ENCODE results near the gene ATF3. TPM values are rescaled to one million over a fixed set of nuclear protein-coding genes. Genes with fewer than 3 reads are reported as not detected.
A peak's percentile ranks its signal among the peaks of the same experiment; 100 is the strongest.

Gene ATF3
- total RNA-seq, 2 donors from 2014 or later: 15.4 to 16.9 TPM

DNA sequence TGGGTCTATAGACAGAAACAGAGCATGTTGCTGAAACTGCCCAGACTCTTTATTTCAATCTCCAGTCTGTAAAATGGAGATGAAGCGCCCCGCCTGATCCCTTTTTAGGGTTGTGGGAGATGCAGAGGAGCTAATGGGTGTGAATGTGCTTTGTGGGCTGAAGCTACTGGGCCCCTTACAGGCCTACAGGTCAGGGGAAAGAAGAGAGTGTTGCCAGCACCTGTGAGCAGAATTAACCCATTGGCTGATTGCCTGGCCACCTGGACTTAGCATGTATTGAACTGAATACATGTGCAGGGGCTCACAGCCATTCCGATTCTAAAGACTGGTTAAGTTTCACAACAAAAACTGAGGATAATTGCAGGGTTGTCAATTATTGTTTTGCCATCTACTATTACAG is 13.9 kb upstream of the ATF3 start:
- Mint-ChIP-seq H3K27ac (peak overlapping the region in 1 of 2 donors; percentile 47), H3K27me3 (peaks cover 14 to 24% of the 10 kb centered on the region in 2 donors), H3K4me1 (ENCODE audit: low read depth in 2 of 2) (peaks cover 16 to 19% of the 10 kb centered on the region in 2 donors), H3K4me3 (no peak overlapping the region), H3K36me3 (no peaks in the 10 kb centered on the region), H3K9me3 (no peaks in the 10 kb centered on the region)
- no peak for DNase-seq (ENCODE audit: low spot score)
- no peak for ATAC-seq

DNA sequence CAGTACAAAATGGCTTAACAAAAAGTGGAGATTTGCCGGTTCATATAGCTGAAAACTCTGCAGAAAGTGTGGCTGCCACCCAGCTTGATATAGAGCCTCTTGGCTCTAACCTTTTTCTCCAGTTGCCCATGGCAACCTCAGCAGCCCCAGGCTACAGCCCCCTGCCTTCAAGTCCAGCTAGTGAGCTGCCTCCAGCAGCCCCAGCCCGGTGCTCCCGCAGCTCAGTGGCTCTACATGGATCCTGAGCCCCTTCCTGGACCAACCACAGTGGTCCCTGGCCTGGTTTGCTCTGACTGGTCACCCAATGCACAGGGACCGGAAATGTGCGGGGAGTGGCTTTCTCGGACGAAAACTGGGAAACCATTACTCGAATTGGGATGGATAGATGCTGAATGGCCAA is 13.3 kb upstream of the ATF3 start:
- no peak for DNase-seq (ENCODE audit: low spot score)
- H3K36me3 Mint-ChIP-seq: no peaks in the 10 kb centered on the region
- H3K9me3 Mint-ChIP-seq: no peaks in the 10 kb centered on the region
- peak overlapping the region; percentile 57 for H3K4me3 Mint-ChIP-seq
- peaks cover 17 to 29% of the 10 kb centered on the region in 2 donors for H3K27me3 Mint-ChIP-seq
- no peak for ATAC-seq
- H3K27ac Mint-ChIP-seq: peak overlapping the region; percentile 78 to 94
- H3K4me1 Mint-ChIP-seq (ENCODE audit: low read depth in 2 of 2): peaks cover 16 to 19% of the 10 kb centered on the region in 2 donors

DNA sequence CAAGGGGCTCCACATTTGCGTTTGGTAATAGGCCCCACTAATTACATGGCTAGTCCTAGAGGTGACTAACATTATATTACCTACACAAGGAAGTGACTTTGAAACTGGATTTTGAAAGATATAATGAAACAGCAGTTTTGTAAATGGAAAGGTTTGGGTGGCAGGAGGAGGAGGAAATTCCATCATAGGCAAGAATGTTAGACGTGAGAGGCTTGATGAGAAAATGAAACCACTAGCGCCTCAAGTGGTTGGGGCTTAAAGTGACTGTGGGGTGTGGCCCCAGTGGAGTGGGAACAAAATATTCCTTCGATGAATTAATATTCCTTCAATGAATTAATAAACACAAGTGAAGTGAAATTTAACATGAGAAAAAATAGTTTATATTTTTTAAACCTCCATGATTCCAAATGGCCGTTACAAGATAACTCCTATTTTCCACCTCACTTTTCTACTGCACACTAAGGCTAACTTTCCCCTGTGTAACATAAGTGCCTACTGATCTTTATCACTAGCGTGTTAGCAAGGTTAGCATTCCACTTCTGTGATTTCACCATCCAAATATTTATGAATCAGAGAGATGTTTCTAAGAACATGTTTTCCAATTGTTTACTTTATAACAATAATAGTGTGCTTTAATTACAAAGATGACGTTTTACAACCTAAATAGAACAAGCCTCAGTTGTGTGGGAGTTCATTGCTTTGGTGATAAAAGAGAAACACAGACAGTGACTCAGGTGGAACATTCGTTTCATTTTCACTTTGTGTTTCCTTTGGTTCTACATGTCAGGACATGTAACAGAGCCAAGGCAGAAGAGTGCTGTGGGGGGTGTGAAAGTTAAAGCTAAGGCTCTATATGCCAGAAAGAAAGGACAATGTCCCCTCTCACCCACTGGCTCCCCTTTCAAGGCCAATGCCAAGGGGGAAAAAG is 12.5 kb upstream of the ATF3 start:
- peaks cover 16 to 21% of the 10 kb centered on the region in 2 donors for H3K4me1 Mint-ChIP-seq (ENCODE audit: low read depth in 2 of 2)
- H3K4me3 Mint-ChIP-seq: peak overlapping the region; percentile 57
- H3K27me3 Mint-ChIP-seq: peaks cover 23 to 32% of the 10 kb centered on the region in 2 donors
- H3K36me3 Mint-ChIP-seq: no peaks in the 10 kb centered on the region
- H3K9me3 Mint-ChIP-seq: no peaks in the 10 kb centered on the region
- H3K27ac Mint-ChIP-seq: peak overlapping the region; percentile 78 to 94
- peak; percentile 73 for DNase-seq (ENCODE audit: low spot score)
- peak; percentile 94 to 97 for ATAC-seq

DNA sequence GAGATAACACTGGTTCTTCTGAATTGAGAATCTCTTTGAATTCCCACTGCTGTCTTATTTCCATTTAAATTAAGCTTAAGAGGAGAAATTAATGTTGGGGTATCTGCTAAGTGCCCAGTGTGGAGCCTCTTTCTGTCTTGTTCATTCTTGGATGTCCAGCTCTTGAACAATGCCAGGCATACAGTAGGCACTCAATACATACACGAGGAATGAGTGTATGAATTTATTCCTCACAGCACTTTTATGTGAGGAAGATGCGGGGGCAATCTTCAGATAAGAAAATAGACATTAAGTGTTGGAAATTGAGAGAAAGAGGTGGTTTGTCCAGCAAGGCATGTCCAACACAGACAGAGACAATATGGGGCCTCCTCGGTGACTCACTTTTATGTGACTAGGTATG is 11.8 kb upstream of the ATF3 start:
- ATAC-seq: no peak
- H3K9me3 Mint-ChIP-seq: no peaks in the 10 kb centered on the region
- H3K27me3 Mint-ChIP-seq: peaks cover 21 to 34% of the 10 kb centered on the region in 2 donors
- peaks cover 16 to 23% of the 10 kb centered on the region in 2 donors for H3K4me1 Mint-ChIP-seq (ENCODE audit: low read depth in 2 of 2)
- H3K36me3 Mint-ChIP-seq: no peaks in the 10 kb centered on the region
- peak overlapping the region; percentile 57 for H3K4me3 Mint-ChIP-seq
- peak overlapping the region; percentile 78 to 94 for H3K27ac Mint-ChIP-seq
- no peak for DNase-seq (ENCODE audit: low spot score)

DNA sequence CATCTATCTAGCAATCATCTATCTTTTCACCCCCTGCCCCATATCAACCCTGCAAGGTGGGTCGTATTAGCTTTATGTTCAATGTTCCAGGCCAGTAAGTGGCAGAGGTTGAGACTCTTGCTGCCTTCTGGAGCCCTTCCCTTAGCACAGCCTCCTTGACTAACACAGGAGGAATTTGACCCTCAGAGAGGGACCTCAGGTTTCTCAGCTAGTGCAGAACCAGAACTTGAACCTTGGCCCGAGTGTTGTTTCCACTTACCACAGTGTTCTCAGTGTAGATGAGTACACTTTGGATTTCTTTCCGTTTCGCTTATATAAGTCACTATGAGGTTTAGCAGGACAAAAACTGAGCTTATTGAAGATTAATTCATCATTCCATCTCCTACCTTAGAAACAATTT is 11.1 kb upstream of the ATF3 start:
- H3K27me3 Mint-ChIP-seq: peaks cover 18 to 29% of the 10 kb centered on the region in 2 donors
- H3K4me3 Mint-ChIP-seq: no peak overlapping the region
- no peaks in the 10 kb centered on the region for H3K9me3 Mint-ChIP-seq
- H3K27ac Mint-ChIP-seq: peak overlapping the region; percentile 78 to 94
- peaks cover 16 to 23% of the 10 kb centered on the region in 2 donors for H3K4me1 Mint-ChIP-seq (ENCODE audit: low read depth in 2 of 2)
- no peaks in the 10 kb centered on the region for H3K36me3 Mint-ChIP-seq
- DNase-seq (ENCODE audit: low spot score) (no peak), ATAC-seq (no peak)

DNA sequence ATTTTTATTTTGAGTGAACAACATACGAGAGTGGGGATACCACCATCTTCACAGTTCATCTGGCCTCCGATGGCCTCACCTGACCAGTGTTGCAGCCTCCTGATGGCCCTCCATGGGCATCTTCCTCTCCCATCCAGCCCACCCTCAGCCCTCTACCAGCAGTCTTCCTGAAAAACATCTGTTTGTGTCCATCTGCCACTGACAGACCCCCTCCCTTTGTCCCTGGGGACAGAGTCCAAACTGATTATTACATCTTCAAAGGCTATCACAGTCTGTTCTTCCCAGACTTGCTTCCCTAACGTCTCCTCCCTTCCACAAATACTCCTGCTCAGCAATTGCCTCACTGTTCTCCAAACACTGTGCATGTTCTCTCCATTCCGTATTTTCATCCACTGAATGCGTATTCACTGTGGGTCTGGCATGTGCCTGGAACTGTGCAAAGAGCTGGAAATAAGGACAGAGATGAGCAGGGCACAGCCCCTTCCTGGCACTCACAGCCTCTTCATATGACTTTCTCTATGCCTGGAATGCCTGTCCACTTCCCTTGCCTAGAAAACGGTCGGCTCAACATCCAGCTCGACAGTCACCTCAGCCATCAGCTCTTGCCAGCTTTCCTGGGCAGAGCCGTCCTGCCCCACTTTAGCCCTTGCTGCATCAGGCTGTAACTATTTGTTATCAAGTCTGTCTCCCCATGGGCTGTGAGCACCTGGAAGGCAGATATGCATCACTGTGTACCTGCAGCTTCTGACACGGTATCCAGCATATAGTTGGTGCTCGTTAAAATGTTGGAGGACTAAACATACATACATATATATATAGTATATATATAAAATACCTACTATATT is 8.3 kb upstream of the ATF3 start:
- no peaks in the 10 kb centered on the region for H3K36me3 Mint-ChIP-seq
- H3K4me3 Mint-ChIP-seq: no peak overlapping the region
- DNase-seq (ENCODE audit: low spot score) (no peak), ATAC-seq (no peak)
- H3K27ac Mint-ChIP-seq: peak overlapping the region in 1 of 2 donors; percentile 15
- peaks cover 16 to 23% of the 10 kb centered on the region in 2 donors for H3K4me1 Mint-ChIP-seq (ENCODE audit: low read depth in 2 of 2)
- peaks cover 36 to 55% of the 10 kb centered on the region in 2 donors for H3K27me3 Mint-ChIP-seq
- H3K9me3 Mint-ChIP-seq: no peaks in the 10 kb centered on the region

DNA sequence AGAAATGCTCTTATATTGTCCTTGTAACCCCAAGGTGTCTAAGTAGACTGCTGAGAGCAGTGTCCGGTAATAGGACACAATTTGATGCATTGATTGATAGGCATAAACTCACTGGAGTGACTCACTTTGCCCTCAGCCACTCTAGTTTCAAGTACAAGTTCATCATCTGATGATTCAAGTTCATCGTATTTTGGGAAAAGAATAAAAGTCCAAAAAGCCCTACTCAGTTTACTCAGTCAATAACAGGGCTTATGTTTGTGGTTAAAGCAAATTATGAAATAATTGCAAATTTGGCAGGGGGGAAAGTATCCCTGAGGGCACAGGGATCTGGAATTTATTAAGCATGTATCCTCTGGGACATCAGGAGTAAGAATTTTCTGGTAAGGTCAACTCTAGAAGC is 7.6 kb upstream of the ATF3 start:
- Mint-ChIP-seq H3K9me3 (no peaks in the 10 kb centered on the region), H3K36me3 (no peaks in the 10 kb centered on the region), H3K4me1 (ENCODE audit: low read depth in 2 of 2) (peaks cover 9 to 16% of the 10 kb centered on the region in 2 donors), H3K27me3 (peaks cover 43 to 61% of the 10 kb centered on the region in 2 donors), H3K27ac (peak overlapping the region in 1 of 2 donors; percentile 15), H3K4me3 (peak overlapping the region; percentile 12)
- DNase-seq (ENCODE audit: low spot score) (no peak), ATAC-seq (no peak)

DNA sequence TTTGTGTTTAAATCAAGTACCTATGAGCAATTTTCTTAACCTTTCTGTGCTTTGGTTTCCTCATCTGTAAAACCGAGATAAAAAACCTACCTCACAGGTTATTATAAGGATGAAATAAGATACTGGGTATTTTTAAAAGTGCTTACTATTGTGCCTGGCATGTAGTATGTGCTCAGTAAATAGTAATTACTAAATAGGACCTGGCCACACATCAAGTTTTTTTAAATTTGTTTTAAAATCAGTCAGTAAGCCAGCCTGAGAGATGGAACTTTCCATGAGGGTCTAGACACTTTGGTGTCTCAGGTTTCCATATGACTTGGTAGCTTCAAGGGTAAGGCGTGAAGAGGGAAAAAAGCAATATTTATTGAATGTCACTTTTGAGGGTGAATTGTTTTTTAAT is 7.0 kb upstream of the ATF3 start:
- DNase-seq (ENCODE audit: low spot score) (no peak), ATAC-seq (peak in 1 of 2 donors; percentile 11)
- Mint-ChIP-seq H3K4me1 (ENCODE audit: low read depth in 2 of 2) (peaks cover 4 to 11% of the 10 kb centered on the region in 2 donors), H3K9me3 (no peaks in the 10 kb centered on the region), H3K4me3 (no peak overlapping the region), H3K27ac (peak overlapping the region in 1 of 2 donors; percentile 15), H3K27me3 (peaks cover 45 to 67% of the 10 kb centered on the region in 2 donors), H3K36me3 (no peaks in the 10 kb centered on the region)

DNA sequence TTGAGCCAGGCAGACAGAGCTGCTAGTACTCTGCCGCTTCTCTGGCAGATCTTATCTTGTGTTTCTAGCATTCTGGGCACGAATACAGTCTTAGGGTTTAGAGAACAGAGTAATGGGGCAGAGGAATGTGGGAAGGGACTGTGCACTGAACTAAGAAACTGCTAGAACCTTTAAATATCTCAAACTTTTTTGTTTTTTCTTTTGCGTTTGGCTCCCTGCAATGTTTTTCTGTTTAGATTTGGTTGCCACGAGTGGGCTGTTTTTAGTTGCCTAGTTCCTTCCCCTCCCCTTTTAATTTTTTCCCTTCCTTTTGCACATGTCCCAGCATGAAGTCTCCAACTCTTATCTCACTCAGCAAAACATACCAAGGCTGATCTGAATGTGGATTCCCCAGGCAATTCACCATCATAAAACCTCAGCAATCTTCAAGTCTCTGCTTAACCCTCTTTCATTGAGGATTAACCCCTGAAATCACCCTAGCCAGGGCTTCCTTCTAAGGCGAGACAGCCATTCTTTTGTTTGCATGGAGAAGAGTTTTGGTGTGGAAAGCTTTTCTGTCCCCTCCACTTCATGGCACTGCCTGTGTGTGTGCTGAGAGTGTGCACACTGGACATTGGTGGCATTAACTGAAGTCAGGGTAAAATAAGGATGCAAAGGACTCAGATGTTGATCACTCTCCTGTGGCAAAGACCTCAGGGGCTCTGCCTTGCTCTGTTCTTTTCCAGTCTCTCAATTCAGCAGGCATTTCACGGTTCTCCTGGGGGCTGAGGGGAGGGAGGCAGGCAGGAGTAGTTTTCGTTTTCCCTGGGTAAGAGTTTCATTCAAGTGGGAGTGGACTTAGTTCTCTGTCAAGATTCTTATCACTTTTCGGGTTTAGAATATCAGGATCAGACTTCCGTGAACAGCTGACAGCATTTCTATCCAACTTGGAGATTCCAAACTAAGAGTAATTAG is 2.8 kb upstream of the ATF3 start:
- Mint-ChIP-seq H3K9me3 (no peaks in the 10 kb centered on the region), H3K4me3 (peak overlapping the region; percentile 6), H3K27me3 (peaks cover 45 to 78% of the 10 kb centered on the region in 2 donors), H3K36me3 (peaks cover 3% of the 10 kb centered on the region), H3K4me1 (ENCODE audit: low read depth in 2 of 2) (peaks cover 17 to 27% of the 10 kb centered on the region in 2 donors), H3K27ac (no peak overlapping the region)
- no peak for ATAC-seq
- no peak for DNase-seq (ENCODE audit: low spot score)

DNA sequence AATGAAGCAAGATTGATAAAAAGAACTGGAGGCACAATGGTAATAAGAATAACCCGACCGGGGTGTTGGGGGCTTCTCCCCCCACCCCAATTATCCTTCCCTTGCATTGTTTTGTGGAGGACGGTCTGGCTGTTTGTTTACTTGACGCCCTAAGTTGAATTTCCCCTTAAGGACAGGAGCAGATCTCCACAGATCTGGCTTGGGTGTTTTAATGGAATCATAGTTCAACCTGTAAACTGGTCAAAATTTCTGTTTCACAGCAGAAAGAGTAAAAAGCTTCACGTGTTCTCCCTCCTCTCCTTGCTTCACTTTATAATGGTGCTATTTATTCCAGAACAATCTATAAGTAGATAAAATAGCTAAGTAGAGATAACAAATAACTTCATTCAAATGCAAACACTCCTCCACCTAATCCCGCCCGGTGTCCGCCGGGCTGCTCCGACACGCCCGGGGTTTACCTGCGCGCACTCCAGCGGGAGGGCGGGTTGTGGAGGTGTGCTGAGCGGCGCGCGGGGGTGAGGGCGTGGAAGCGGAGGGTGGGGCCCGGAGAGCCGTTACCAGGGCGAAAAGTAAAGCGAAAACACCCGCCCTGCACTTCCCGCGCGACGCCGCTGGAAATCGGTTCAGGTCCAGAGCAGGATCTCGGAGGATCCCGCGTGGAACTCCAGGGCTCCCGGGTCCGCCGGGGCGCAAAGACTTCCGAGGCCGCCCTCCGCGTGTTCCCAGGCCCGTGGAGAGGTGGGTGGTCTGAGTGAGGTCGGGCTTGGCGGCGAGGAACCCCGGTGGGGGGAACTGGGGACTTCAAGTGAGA is 2.0 kb upstream of the ATF3 start:
- no peaks in the 10 kb centered on the region for H3K9me3 Mint-ChIP-seq

DNA sequence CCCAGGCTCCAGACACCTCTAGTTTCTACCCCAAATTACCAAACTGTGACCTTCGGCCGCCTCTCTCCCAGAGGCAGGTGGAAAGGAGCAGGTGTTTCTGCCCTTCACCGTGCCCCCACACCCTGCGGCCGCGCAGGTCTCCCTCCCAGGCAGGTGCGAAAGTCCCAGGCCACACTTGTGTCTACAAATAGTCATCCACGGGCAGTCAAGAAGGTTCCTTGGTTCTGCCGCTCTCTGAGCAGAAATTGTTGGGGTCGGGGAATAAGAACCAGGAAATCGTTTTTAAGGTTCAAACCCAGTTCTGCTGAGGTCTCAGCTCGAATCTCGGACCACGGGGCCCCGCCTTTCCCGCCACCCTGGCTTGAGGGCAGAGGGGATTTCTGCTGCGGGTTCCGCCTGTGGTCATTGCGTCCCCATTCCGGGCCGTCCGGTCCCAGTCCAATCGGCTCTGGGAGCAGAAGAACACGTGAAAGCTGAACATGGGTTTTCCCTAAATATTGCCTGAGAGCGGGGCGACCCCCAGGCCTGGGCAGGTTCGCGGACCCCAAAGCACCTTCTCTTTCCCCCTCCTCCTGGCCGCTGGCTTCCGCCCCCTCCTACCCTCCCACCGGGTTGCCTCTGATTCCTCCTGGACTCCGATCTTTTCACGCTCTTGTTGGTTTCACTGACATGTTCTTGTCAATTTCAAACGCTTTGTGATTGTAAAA is 1.2 kb upstream of the ATF3 start:
- peaks cover 47 to 81% of the 10 kb centered on the region in 2 donors for H3K27me3 Mint-ChIP-seq
- ATAC-seq (no peak), DNase-seq (ENCODE audit: low spot score) (peak; percentile 80)
- H3K27ac Mint-ChIP-seq: peak overlapping the region; percentile 69 to 79
- H3K9me3 Mint-ChIP-seq: no peaks in the 10 kb centered on the region
- peaks cover 25 to 30% of the 10 kb centered on the region in 2 donors for H3K4me1 Mint-ChIP-seq (ENCODE audit: low read depth in 2 of 2)
- peaks cover 9% of the 10 kb centered on the region for H3K36me3 Mint-ChIP-seq
- H3K4me3 Mint-ChIP-seq: peak overlapping the region; percentile 91

More for the DNA sequence above, 2.0 kb upstream of the ATF3 start:
- no peak for DNase-seq (ENCODE audit: low spot score)
- peaks cover 47 to 78% of the 10 kb centered on the region in 2 donors for H3K27me3 Mint-ChIP-seq
- peak overlapping the region in 1 of 2 donors; percentile 69 for H3K27ac Mint-ChIP-seq
- peak overlapping the region; percentile 91 for H3K4me3 Mint-ChIP-seq
- H3K36me3 Mint-ChIP-seq: peaks cover 9% of the 10 kb centered on the region
- no peak for ATAC-seq
- H3K4me1 Mint-ChIP-seq (ENCODE audit: low read depth in 2 of 2): peaks cover 25 to 30% of the 10 kb centered on the region in 2 donors

All from natural killer cell treated with Interleukin-12 subunit alpha and Interleukin-12 subunit beta and Interleukin-15 and Interleukin-18, amount 100 ng/mL, for 72 hours (primary cell).